Fibroblast of villous mesenchyme (primary cell): ENCODE data around the gene NKX1-2. TPM values are rescaled to one million over a fixed set of nuclear protein-coding genes. Genes with fewer than 3 reads are reported as not detected.

Experiments used
- DNase-seq: peaks from one replicate; pipeline ENCODE4 v3.0.0-alpha.2; 2010; ENCODE audit warnings: low read depth
- H3K4me3 ChIP-seq: 2 replicates; pipeline ENCODE4 v1.5.1; 2011; ENCODE audit warnings: low read depth, mild to moderate bottlenecking, low read length
- CTCF ChIP-seq: IDR thresholded peaks from 2 replicates; pipeline ENCODE4 v1.5.1; 2012; ENCODE audit warnings: low read depth, mild to moderate bottlenecking, low read length; ENCODE audit not compliant: insufficient read depth
- total RNA-seq: library from RNA; depleted of rRNA; stranded (reverse); fragments of >200 nt; gene quantifications from 2 replicates; pipeline ENCODE4 v1.2.3, GENCODE V29; 2012

Gene NKX1-2
- total RNA-seq, 1 donor, result not detected

- peak; percentile 94 for DNase-seq
- peak; percentile 5 for TF ChIP-seq CTCF
- peak within 1 kb of the TSS; percentile 77 for H3K4me3 ChIP-seq
These were observed 30.9 kb downstream of the NKX1-2 start, which contains the start of gene OAT for GRCh38 chr10:124418726-124419501. TSS of gene OAT (minus strand) at chr10:124418923. CDS start at chr10:124412171, 6,752 bp downstream.

GRCh38 chr10:124417895-124418725, 31.7 kb downstream of the NKX1-2 start:
- no peak for TF ChIP-seq CTCF
- H3K4me3 ChIP-seq, result peak overlapping the region; percentile 77
- peak; percentile 71 for DNase-seq

GRCh38 chr10:124416733-124417132, 33.1 kb downstream of the NKX1-2 start:
- H3K4me3 ChIP-seq, result peak overlapping the region; percentile 77
- TF ChIP-seq CTCF, result no peak
- peak; percentile 81 for DNase-seq

GRCh38 chr10:124415210-124415609, 34.6 kb downstream of the NKX1-2 start:
- no peak for DNase-seq
- no peak overlapping the region for H3K4me3 ChIP-seq
- TF ChIP-seq CTCF, result no peak

- TF ChIP-seq CTCF, result no peak
- peak; percentile 16 for DNase-seq
- H3K4me3 ChIP-seq, result no peak overlapping the region
These were observed 35.8 kb downstream of the NKX1-2 start for GRCh38 chr10:124414076-124414475.

GRCh38 chr10:124409696-124410095, 40.1 kb downstream of the NKX1-2 start:
- no peak for TF ChIP-seq CTCF
- no peak for DNase-seq
- no peak overlapping the region for H3K4me3 ChIP-seq
